ENCODE measurements around the gene ZNF488.
A peak's percentile ranks its signal among the peaks of the same experiment; 100 is the strongest.

The ZNF488 gene

DNA sequence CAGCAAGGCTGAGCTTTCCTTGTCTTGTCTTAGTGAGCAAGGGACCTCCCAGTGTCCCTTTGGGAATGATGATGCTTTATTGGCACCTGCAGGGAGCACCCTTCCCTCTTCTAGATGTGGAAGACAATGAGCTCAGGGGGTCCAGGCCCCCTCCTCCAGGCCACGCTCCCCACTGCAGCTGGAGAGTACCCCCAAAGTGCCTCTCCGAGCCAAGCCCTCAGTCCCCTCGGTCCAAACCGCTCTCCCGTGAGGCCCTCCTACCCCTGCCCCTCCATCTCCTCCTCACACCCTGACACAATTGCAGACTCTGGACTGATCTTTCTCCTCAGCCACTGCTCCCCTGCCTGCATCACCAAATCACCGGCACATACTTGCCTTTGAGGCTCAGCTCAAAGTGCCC is 19.2 kb downstream of the ZNF488 start:
- no peak overlapping the region for H2BK15ac ChIP-seq (replicated peaks; ENCODE audit: low read depth)
- H3K27ac ChIP-seq (ENCODE audit: low read depth, low read length) = no peak overlapping the region
- H3K18ac ChIP-seq (ENCODE audit: low read length) = no peak overlapping the region
- H3K4me1 ChIP-seq (ENCODE audit: control insufficient read depth, low read depth, low read length) = no peaks in the 10 kb centered on the region
- no peak overlapping the region for H3K9ac ChIP-seq (ENCODE audit: low read length)
- no peak overlapping the region for H2AK5ac ChIP-seq (ENCODE audit: low read length)
- H3K79me2 ChIP-seq (ENCODE audit: control insufficient read depth, insufficient read depth, low read length) = no peaks in the 10 kb centered on the region
- H2BK5ac ChIP-seq (ENCODE audit: low read length) = no peak overlapping the region
- no peak for DNase-seq
- no peak overlapping the region for H3K4me3 ChIP-seq (ENCODE audit: low read length)
- WGBS (ENCODE audit: extremely low coverage, insufficient coverage, low lambda C conversion rate) = no CpG with 5 or more reads among the region's 6 CpGs
- no peaks in the 10 kb centered on the region for H3K79me1 ChIP-seq (ENCODE audit: low read length)
- H3K23ac ChIP-seq (ENCODE audit: low read length) = no peak overlapping the region
- no peak overlapping the region for H3K56ac ChIP-seq (ENCODE audit: low read length)
- no peak overlapping the region for H4K8ac ChIP-seq (ENCODE audit: low read depth, low read length)
- H2BK120ac ChIP-seq (ENCODE audit: low read depth, low read length) = no peak overlapping the region
- H3K4ac ChIP-seq (ENCODE audit: low read depth, low read length) = no peak overlapping the region
- H3K36me3 ChIP-seq (ENCODE audit: control insufficient read depth, insufficient read depth, low read length) = no peaks in the 10 kb centered on the region
- H3K4me2 ChIP-seq (ENCODE audit: low read length) = no peak overlapping the region
- H4K5ac ChIP-seq (ENCODE audit: low read length) = no peak overlapping the region
- no peaks in the 10 kb centered on the region for H3K27me3 ChIP-seq (ENCODE audit: insufficient read depth, low read length, poor library complexity)

DNA sequence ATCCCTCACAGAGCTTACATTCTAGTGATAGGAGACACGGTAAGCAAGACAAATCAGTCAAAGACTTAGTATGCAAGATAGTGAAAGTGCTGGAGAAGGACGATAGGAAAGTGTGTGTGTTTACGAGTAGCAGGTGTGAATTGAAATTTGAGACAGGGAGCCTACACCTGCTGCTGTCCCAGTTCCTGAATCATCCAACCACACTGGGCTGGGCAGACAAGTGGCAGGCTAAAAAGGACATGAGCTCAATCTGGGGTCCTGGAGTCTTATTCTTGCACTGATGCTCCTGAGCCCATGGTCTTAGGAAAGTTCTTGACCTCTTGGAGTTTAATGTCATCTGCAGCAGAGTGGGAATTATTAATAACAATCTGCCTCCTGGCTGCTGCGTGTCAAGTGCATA is 19.7 kb downstream of the ZNF488 start:
- no peak overlapping the region for H3K18ac ChIP-seq (ENCODE audit: low read length)
- H4K8ac ChIP-seq (ENCODE audit: low read depth, low read length) = no peak overlapping the region
- H3K27me3 ChIP-seq (ENCODE audit: insufficient read depth, low read length, poor library complexity) = no peaks in the 10 kb centered on the region
- no peak overlapping the region for H2AK5ac ChIP-seq (ENCODE audit: low read length)
- no peak overlapping the region for H3K4me3 ChIP-seq (ENCODE audit: low read length)
- WGBS (ENCODE audit: extremely low coverage, insufficient coverage, low lambda C conversion rate) = no CpG with 5 or more reads among the region's 4 CpGs
- DNase-seq = no peak
- no peak overlapping the region for H3K27ac ChIP-seq (ENCODE audit: low read depth, low read length)
- H3K4me1 ChIP-seq (ENCODE audit: control insufficient read depth, low read depth, low read length) = no peaks in the 10 kb centered on the region
- no peak overlapping the region for H3K4ac ChIP-seq (ENCODE audit: low read depth, low read length)
- H3K79me1 ChIP-seq (ENCODE audit: low read length) = no peaks in the 10 kb centered on the region
- H3K36me3 ChIP-seq (ENCODE audit: control insufficient read depth, insufficient read depth, low read length) = no peaks in the 10 kb centered on the region
- no peaks in the 10 kb centered on the region for H3K79me2 ChIP-seq (ENCODE audit: control insufficient read depth, insufficient read depth, low read length)
- H4K5ac ChIP-seq (ENCODE audit: low read length) = no peak overlapping the region
- no peak overlapping the region for H3K9ac ChIP-seq (ENCODE audit: low read length)
- H2BK5ac ChIP-seq (ENCODE audit: low read length) = no peak overlapping the region
- no peak overlapping the region for H3K23ac ChIP-seq (ENCODE audit: low read length)
- no peak overlapping the region for H2BK120ac ChIP-seq (ENCODE audit: low read depth, low read length)
- no peak overlapping the region for H2BK15ac ChIP-seq (replicated peaks; ENCODE audit: low read depth)
- no peak overlapping the region for H3K4me2 ChIP-seq (ENCODE audit: low read length)
- no peak overlapping the region for H3K56ac ChIP-seq (ENCODE audit: low read length)

DNA sequence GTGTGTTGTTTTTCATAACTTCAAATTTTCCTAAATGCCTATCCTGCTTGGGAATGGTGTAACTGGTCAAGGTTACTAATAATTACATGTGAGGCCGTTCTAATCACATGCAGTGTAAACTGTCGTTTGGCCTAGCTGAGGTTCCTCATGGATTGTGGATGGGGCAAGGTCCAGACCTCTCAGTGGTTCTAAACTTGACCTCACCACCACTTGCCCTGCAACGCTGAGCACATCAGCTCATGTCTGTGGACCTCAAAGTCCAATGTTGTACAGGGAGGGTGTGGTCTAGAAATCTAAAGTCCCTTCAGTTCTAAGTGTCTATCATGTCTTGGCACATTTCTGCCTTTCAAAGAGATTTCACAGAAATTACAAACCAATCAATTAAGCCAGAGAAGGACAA is 20.3 kb downstream of the ZNF488 start:
- no peak overlapping the region for H3K27ac ChIP-seq (ENCODE audit: low read depth, low read length)

DNA sequence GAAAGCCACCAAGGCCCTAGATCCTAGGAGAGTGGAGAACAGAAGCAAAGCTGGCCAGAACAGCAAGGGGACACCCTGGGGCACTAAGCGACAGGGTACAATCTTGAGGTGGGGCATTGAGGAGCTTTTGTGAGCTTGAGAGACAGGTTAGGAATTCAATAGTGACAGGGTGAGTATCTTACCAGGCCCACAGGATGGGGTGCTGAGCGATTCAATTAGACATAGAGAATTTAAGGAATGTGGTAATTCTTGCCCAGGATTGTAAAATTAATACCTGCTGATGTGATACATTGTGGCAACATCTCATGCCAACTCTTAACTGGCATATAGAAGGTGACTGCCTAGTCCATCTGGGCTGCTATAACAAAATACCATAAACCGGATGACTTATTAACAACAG is 21.9 kb downstream of the ZNF488 start:
- no peaks in the 10 kb centered on the region for H3K79me2 ChIP-seq (ENCODE audit: control insufficient read depth, insufficient read depth, low read length)
- no peak overlapping the region for H3K4ac ChIP-seq (ENCODE audit: low read depth, low read length)
- no CpG with 5 or more reads among the region's 3 CpGs for WGBS (ENCODE audit: extremely low coverage, insufficient coverage, low lambda C conversion rate)
- no peak overlapping the region for H3K18ac ChIP-seq (ENCODE audit: low read length)
- H3K4me1 ChIP-seq (ENCODE audit: control insufficient read depth, low read depth, low read length) = no peaks in the 10 kb centered on the region
- no peak overlapping the region for H2AK5ac ChIP-seq (ENCODE audit: low read length)
- H4K5ac ChIP-seq (ENCODE audit: low read length) = no peak overlapping the region
- no peak overlapping the region for H4K8ac ChIP-seq (ENCODE audit: low read depth, low read length)
- no peak overlapping the region for H3K56ac ChIP-seq (ENCODE audit: low read length)
- no peak for DNase-seq
- H2BK5ac ChIP-seq (ENCODE audit: low read length) = no peak overlapping the region
- no peak overlapping the region for H3K9ac ChIP-seq (ENCODE audit: low read length)
- no peaks in the 10 kb centered on the region for H3K36me3 ChIP-seq (ENCODE audit: control insufficient read depth, insufficient read depth, low read length)
- H3K27me3 ChIP-seq (ENCODE audit: insufficient read depth, low read length, poor library complexity) = no peaks in the 10 kb centered on the region
- no peak overlapping the region for H3K23ac ChIP-seq (ENCODE audit: low read length)
- H2BK120ac ChIP-seq (ENCODE audit: low read depth, low read length) = no peak overlapping the region
- no peaks in the 10 kb centered on the region for H3K79me1 ChIP-seq (ENCODE audit: low read length)
- H3K4me2 ChIP-seq (ENCODE audit: low read length) = no peak overlapping the region
- no peak overlapping the region for H3K4me3 ChIP-seq (ENCODE audit: low read length)
- no peak overlapping the region for H2BK15ac ChIP-seq (replicated peaks; ENCODE audit: low read depth)
- no peak overlapping the region for H3K27ac ChIP-seq (ENCODE audit: low read depth, low read length)

More for the DNA sequence above, 20.3 kb downstream of the ZNF488 start:
- no CpG with 5 or more reads among the region's 3 CpGs for WGBS (ENCODE audit: extremely low coverage, insufficient coverage, low lambda C conversion rate)
- Histone ChIP-seq H4K5ac (ENCODE audit: low read length) (no peak overlapping the region), H3K27me3 (ENCODE audit: insufficient read depth, low read length, poor library complexity) (no peaks in the 10 kb centered on the region), H2BK5ac (ENCODE audit: low read length) (no peak overlapping the region), H3K36me3 (ENCODE audit: control insufficient read depth, insufficient read depth, low read length) (no peaks in the 10 kb centered on the region), H3K23ac (ENCODE audit: low read length) (no peak overlapping the region), H4K8ac (ENCODE audit: low read depth, low read length) (no peak overlapping the region), H3K4me3 (ENCODE audit: low read length) (no peak overlapping the region), H2BK120ac (ENCODE audit: low read depth, low read length) (no peak overlapping the region), H3K4me1 (ENCODE audit: control insufficient read depth, low read depth, low read length) (no peaks in the 10 kb centered on the region), H3K4me2 (ENCODE audit: low read length) (no peak overlapping the region), H3K9ac (ENCODE audit: low read length) (no peak overlapping the region), H2BK15ac (replicated peaks; ENCODE audit: low read depth) (no peak overlapping the region), H2AK5ac (ENCODE audit: low read length) (no peak overlapping the region), H3K56ac (ENCODE audit: low read length) (no peak overlapping the region), H3K79me2 (ENCODE audit: control insufficient read depth, insufficient read depth, low read length) (no peaks in the 10 kb centered on the region), H3K4ac (ENCODE audit: low read depth, low read length) (no peak overlapping the region), H3K79me1 (ENCODE audit: low read length) (no peaks in the 10 kb centered on the region), H3K18ac (ENCODE audit: low read length) (no peak overlapping the region)
- no peak for DNase-seq

DNA sequence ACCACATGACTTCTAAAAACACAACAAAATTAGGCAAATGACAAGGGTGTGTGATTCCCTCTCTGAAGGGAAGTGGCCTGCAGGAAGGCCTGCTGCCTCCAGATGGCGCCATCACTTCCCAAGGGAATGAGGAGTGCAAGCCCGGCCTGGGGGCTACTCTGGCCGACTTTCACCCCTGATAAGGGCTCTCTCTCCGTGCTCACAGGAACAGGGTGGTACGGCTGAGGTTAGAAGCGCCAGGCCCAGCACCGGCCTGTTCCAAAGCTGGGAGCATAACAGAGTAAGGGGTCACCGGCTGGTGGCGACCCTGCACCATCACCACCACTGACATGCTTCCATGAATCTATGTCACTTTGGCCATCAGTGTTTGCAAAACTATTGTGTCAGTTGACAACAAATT is 22.8 kb downstream of the ZNF488 start:
- H3K27ac ChIP-seq (ENCODE audit: low read depth, low read length) = no peak overlapping the region
- WGBS (ENCODE audit: extremely low coverage, insufficient coverage, low lambda C conversion rate) = no CpG with 5 or more reads among the region's 9 CpGs
- no peak overlapping the region for H3K4me3 ChIP-seq (ENCODE audit: low read length)
- no peak overlapping the region for H4K5ac ChIP-seq (ENCODE audit: low read length)
- no peaks in the 10 kb centered on the region for H3K79me1 ChIP-seq (ENCODE audit: low read length)
- H2BK120ac ChIP-seq (ENCODE audit: low read depth, low read length) = no peak overlapping the region
- H3K79me2 ChIP-seq (ENCODE audit: control insufficient read depth, insufficient read depth, low read length) = no peaks in the 10 kb centered on the region
- H3K56ac ChIP-seq (ENCODE audit: low read length) = no peak overlapping the region
- H3K4me2 ChIP-seq (ENCODE audit: low read length) = no peak overlapping the region
- DNase-seq = peak; percentile 88
- no peak overlapping the region for H2BK15ac ChIP-seq (replicated peaks; ENCODE audit: low read depth)
- H2AK5ac ChIP-seq (ENCODE audit: low read length) = no peak overlapping the region
- no peaks in the 10 kb centered on the region for H3K4me1 ChIP-seq (ENCODE audit: control insufficient read depth, low read depth, low read length)
- no peaks in the 10 kb centered on the region for H3K36me3 ChIP-seq (ENCODE audit: control insufficient read depth, insufficient read depth, low read length)
- no peak overlapping the region for H3K18ac ChIP-seq (ENCODE audit: low read length)
- no peaks in the 10 kb centered on the region for H3K27me3 ChIP-seq (ENCODE audit: insufficient read depth, low read length, poor library complexity)
- no peak overlapping the region for H2BK5ac ChIP-seq (ENCODE audit: low read length)
- H4K8ac ChIP-seq (ENCODE audit: low read depth, low read length) = no peak overlapping the region
- no peak overlapping the region for H3K9ac ChIP-seq (ENCODE audit: low read length)
- H3K23ac ChIP-seq (ENCODE audit: low read length) = no peak overlapping the region
- no peak overlapping the region for H3K4ac ChIP-seq (ENCODE audit: low read depth, low read length)

DNA sequence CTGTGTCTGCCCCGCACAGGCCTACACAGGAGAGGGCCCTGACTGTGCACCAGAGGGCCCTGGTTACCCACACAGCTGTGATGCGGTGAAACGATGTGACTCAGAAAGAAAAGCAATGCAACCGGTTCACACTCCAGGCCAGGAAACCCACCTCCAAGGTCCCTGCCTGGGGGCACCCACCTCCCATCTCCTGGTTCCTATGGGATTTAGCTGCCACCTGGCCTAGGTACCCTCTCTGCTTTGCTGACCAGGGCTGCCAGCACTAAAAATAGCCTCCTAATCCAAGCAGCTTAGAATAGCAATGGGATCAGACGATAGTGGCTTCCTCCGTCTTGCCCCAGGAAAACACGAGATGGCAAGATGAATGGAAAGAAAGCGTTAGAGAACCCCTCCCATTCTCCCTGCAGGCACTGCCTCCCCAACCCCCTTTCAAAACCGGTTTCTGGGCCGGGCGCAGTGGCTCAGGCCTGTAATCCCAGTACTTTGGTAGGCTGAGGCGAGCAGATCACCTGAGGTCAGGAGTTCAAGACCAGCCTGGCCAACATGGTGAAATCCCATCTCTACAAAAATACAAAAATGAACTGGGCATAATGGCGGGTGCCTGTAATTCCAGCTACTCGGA is 23.6 kb downstream of the ZNF488 start:
- Histone ChIP-seq H3K9ac (ENCODE audit: low read length) (no peak overlapping the region), H3K4me1 (ENCODE audit: control insufficient read depth, low read depth, low read length) (no peaks in the 10 kb centered on the region), H3K4ac (ENCODE audit: low read depth, low read length) (no peak overlapping the region), H3K27ac (ENCODE audit: low read depth, low read length) (no peak overlapping the region), H2BK15ac (replicated peaks; ENCODE audit: low read depth) (no peak overlapping the region), H3K18ac (ENCODE audit: low read length) (no peak overlapping the region), H3K4me2 (ENCODE audit: low read length) (no peak overlapping the region), H2BK120ac (ENCODE audit: low read depth, low read length) (no peak overlapping the region), H3K79me2 (ENCODE audit: control insufficient read depth, insufficient read depth, low read length) (no peaks in the 10 kb centered on the region), H4K8ac (ENCODE audit: low read depth, low read length) (no peak overlapping the region), H2AK5ac (ENCODE audit: low read length) (no peak overlapping the region), H4K5ac (ENCODE audit: low read length) (no peak overlapping the region), H3K23ac (ENCODE audit: low read length) (no peak overlapping the region), H3K27me3 (ENCODE audit: insufficient read depth, low read length, poor library complexity) (no peaks in the 10 kb centered on the region), H3K36me3 (ENCODE audit: control insufficient read depth, insufficient read depth, low read length) (no peaks in the 10 kb centered on the region), H3K56ac (ENCODE audit: low read length) (no peak overlapping the region), H3K79me1 (ENCODE audit: low read length) (no peaks in the 10 kb centered on the region), H2BK5ac (ENCODE audit: low read length) (no peak overlapping the region), H3K4me3 (ENCODE audit: low read length) (no peak overlapping the region)
- WGBS (ENCODE audit: extremely low coverage, insufficient coverage, low lambda C conversion rate) = no CpG with 5 or more reads among the region's 14 CpGs
- no peak for DNase-seq

All from mesendoderm (in vitro differentiated cells).